HG03064 (cell line): ENCODE measurements around the gene CACHD1.

Experiments used
- ATAC-seq: cut with Tn5 transposase; IDR thresholded peaks from one replicate; pipeline ENCODE4 v1.9.1; 2021; ENCODE audit warnings: low read depth; ENCODE audit not compliant: unreplicated experiment

Gene CACHD1

DNA sequence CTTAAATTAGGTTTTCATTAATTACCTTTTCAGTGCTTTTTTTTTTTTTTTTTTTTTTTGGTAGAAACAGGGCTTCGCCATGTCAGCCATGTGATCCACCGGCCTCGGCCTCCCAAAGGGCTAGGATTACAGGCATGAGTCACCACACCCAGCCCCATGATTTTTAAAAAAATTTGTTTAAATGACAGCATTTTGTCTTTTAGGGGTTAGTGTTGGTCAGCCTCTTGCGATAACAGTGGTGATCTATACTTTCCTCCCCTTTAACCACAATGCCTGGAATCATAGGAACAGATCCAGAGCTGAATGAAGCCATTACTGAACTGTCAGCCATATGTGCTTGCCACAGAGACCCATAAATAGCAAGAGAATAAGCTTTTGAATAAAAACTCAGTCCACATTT, 73.9 kb downstream of the CACHD1 start:
- no peak for ATAC-seq

DNA sequence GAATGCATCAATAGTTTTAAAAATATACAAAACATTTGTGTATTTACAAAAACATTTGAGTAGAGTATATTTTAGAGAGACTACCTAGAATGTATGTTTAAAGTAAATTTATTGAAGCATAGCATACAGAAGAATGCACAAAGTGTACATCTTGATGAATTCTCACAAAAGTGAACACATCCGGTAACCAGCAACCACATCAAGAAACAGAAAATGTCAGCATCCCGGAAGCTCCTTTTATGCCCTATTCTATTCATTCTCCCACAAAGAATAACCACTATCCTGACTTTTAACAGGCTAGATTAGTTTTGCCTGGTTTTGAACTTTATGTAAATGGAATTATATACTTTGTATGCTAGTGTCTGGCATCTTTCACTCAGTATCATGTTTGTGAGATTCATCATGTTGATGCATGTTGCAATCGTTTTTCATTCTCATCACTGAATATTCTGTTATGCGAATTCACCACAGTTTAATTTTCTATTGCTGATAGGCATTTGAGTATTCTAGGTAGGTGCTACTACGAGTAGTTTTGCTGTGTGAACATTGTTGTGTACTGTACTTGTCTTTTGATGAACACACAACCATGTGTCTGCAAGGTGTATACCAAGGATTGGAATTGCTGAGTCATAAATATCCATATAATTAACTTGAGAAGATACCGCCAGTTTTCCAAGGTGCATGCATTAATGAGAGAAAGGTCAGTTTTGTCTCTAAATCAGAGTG, 75.4 kb downstream of the CACHD1 start:
- no peak for ATAC-seq

- ATAC-seq: no peak
These were observed 76.1 kb downstream of the CACHD1 start for GRCh38 chr1:64546013-64546412.

DNA sequence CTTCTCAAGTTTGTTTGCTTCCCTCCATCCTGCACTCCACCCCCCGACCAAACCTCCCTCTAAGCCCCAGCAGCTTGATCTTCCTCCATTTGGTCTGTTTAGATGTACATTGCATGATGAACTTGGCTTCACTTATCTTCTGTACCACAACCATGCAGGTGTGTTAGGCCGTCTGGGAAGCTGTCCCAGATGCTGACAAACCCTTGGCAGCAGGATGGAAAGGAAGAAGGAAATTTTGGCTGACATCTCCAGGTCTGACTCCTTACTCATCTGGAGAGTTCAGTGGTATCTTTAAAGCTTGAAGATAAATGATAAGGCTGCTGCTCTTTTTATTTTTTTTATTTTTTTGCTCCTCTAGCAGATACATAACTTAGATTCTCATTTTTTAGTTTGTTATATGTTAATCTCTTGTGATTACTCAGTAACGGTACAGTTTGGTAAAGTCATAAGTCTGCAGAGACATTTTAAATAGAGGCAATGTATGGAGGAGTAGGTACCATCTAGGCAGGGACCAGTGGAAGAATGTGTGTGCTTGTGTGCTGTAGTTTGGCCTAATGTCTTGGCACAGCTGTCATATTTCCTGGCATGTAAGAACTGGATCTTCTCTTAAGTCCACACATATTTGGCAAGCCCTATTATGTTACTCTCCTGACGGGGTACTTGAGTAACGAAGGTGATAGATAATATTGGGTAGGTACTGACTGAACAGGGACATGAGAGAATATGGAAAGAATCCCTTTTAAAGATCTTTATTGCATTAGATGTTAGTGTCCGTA, 79.7 kb downstream of the CACHD1 start:
- ATAC-seq: no peak

- no peak for ATAC-seq
These were observed 80.6 kb downstream of the CACHD1 start for GRCh38 chr1:64550510-64550909.

GRCh38 chr1:64550946-64551605, 81.1 kb downstream of the CACHD1 start:
- no peak for ATAC-seq

GRCh38 chr1:64553285-64553684, 83.4 kb downstream of the CACHD1 start:
- ATAC-seq: no peak

DNA sequence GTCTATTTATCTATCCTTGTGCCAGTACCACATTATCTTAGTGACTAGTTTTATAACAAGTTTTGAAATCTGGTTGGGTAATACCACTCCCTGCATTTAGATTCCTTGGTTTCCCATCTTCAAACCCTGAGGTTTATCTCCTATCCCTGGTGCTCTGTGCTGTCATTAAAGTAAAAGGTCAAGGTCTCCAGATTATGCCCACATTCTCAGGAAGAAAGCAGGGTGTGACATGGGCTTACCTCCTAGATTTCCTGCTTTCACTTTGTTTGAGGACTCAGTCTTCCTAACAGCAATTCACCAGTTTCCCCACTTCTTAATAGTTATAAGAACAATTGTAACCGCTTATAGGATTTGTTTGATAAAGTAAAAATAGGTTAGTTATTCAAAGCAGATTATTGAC, 86.0 kb downstream of the CACHD1 start:
- no peak for ATAC-seq

GRCh38 chr1:64561993-64562392, 92.1 kb downstream of the CACHD1 start:
- ATAC-seq: no peak

- no peak for ATAC-seq
These were observed 94.1 kb downstream of the CACHD1 start for GRCh38 chr1:64563958-64564565.

DNA sequence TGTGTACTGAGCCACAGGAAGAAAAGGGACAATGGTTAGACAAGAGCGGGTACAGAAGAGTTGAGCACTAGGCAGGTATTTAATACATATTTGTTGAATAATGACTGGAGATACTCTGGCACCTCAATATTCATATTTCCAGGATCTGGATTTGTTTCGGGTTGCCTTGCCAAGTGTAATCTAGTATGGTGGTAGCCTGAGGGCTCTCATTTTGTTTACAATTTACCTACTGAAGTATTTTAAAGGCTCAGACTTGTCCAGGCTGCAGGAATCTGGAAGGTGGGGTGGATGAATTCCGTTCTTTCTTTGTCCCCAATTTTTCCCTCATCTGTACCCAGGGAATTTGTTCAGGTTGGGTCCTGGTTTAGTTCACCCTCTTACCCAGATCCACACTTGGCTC, 95.0 kb downstream of the CACHD1 start:
- no peak for ATAC-seq

GRCh38 chr1:64567426-64568170, 97.7 kb downstream of the CACHD1 start:
- ATAC-seq: no peak

- no peak for ATAC-seq
These were observed 98.2 kb downstream of the CACHD1 start for GRCh38 chr1:64568171-64568450.

DNA sequence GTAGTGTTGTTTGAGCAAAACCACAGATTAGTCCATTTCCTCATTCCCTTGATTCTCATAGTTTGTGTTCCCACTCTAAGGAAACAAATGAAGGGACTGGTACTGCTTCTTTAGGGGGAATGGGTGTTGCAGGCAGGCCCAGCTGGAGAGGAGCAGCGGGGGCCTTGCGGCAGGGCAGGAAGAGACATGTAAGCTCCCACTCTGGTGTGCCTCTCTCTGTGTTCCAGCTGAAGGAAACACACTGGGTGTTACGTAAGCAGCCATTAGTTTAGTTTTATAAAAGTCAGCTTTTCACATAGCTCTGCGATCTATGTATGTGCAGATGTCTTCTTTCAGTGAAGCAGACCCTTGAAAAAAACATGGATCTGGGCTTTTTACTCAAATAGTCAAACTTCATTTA, 99.5 kb downstream of the CACHD1 start:
- ATAC-seq: no peak

- ATAC-seq: no peak
These were observed 100.4 kb downstream of the CACHD1 start for GRCh38 chr1:64570267-64570855.

DNA sequence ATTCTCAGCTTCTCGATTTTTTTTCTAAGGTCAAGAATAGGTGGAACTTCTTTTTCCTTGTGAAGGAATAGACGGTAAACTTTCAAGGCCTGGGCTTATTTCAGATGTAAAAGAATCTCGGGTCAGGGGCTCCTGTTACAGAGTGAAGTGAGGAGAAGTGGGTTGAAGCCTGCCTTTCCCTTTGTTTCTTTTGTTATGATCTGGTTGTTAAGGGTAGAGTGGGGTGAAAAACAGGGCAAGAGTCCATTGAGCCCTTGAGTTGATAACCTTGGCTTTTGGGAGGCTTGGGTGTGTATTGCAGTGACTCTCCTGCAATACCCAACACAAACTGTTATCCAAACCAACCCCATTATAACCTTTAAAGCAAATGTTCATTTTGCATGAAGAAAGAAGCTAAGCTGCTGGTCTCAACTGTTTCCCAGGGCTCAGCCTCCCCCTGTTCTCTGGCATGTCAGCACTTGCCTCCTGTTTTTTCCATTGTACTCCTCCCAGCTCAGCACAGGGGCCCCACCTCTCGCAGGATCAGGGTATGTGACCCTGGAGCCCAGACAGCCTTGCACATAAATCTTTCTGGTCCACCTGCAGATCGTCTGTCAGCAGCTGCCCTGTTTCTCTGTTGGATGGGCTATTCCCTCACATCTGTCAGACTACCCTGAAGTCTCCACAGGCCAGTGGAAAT, 102.4 kb downstream of the CACHD1 start:
- no peak for ATAC-seq

DNA sequence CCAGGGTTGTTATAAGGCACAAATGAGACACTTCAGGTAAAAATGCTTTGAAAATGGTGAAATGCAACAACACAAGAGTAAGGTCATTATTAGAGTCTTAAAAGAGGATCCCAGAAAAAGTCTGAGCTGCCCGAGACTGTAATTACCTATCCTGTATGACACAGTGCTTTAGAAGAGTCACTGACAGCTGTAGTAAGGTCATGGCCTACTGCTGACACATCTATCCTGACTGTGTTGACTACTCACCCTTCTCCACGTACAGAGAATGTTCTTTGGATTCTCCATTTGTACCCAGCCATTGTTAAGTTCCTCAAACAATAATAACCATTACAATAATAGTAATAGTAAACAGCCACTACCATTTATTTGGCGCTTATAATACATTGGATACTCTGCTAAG, 104.4 kb downstream of the CACHD1 start:
- ATAC-seq: no peak

DNA sequence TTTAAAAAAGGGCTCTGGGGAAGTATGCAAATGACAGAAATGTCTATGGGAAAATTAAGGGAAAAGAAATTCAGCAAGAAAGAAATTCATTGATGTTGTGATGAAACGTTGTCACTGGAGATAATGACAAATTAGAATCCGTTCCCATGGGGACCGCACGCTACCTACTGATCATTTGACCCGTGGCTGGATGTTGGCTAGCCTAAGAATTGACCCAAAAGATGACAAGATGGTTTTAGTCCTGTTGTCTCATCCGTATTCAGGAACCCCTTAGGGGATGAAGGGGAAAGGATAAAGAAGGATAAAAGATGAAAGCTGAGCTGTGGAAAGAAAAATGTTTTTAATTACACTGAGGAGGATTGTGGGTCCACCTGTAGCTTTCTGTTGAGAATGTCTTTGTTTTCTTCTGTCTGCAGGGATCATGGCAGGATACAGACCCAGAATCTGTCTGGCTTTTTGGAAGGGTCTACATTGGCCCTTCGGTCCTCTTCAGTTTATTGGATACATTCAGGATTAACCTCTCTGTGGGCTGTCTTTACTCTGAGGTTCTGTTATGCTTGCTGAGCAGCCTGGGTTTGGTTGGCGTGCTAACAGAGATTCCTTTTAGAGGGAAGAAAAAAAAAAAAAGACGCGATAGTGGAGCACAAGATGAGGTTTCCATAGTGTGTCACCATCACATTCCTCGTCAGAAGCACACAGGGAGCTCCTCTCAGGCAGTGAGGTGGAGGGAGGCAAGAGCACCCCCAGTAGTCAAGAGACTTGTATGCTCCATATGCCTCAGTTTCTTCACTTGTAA, 106.2 kb downstream of the CACHD1 start:
- no peak for ATAC-seq
